K562 (cell line): ENCODE data around the gene CCL27. TPM values are rescaled to one million over a fixed set of nuclear protein-coding genes. Genes with fewer than 3 reads are reported as not detected.

Experiments used
- ARID4B ChIP-seq: sonication (generic); formaldehyde crosslinking; IDR thresholded peaks from 2 replicates; pipeline ENCODE4 v1.8.0; 2022; ENCODE audit warnings: mild to moderate bottlenecking, missing genetic modification reagents
- FOSL1 ChIP-seq: fragments of 200-800 bp; sonication (Bioruptor generic); conservative IDR thresholded peaks from 2 replicates; pipeline ENCODE4 v1.6.1; 2016; ENCODE audit warnings: missing genetic modification characterization, missing compliant biosample characterization
- HNRNPH1 ChIP-seq: fragments of 200-400 bp; formaldehyde crosslinking; optimal IDR thresholded peaks from 2 replicates; pipeline ENCODE3; 2017; ENCODE audit warnings: low read depth, mild to moderate bottlenecking, low read length, moderate library complexity
- JUN ChIP-seq, 2 experiments: sonication (generic) in 1 of 2; formaldehyde crosslinking in 1 of 2; IDR thresholded peaks; 2 replicates each; pipeline versions ENCODE4 v1.6.1 to v1.8.0; 2012 to 2022; ENCODE audit warnings: borderline replicate concordance in 2 of 2, mild to moderate bottlenecking in 2 of 2, improper control_type of control experiment in 1 of 2, low read depth in 1 of 2, low read length in 1 of 2, missing genetic modification reagents in 1 of 2
- KLF13 ChIP-seq: fragments of 450-650 bp; IDR thresholded peaks from 2 replicates; pipeline ENCODE4 v1.6.1; 2016; ENCODE audit warnings: missing genetic modification characterization, low read depth, mild to moderate bottlenecking, missing compliant biosample characterization, moderate library complexity, borderline replicate concordance
- NCOA1 ChIP-seq: fragments of 450-650 bp; IDR thresholded peaks from 2 replicates; pipeline ENCODE4 v1.6.1; 2016; ENCODE audit warnings: low read depth
- NFIX ChIP-seq: fragments of 250-450 bp; sonication (Bioruptor Pico); IDR thresholded peaks from 2 replicates; pipeline ENCODE4 v1.4.0; 2020; ENCODE audit warnings: low read depth, mild to moderate bottlenecking, moderate library complexity
- SREBF1 ChIP-seq: fragments of 150-350 bp; IDR thresholded peaks from 2 replicates; pipeline ENCODE4 v1.6.1; 2014; ENCODE audit warnings: antibody characterized with exemption, low read depth, low read length, borderline replicate concordance
- TFAP4 ChIP-seq: sonication (generic); formaldehyde crosslinking; IDR thresholded peaks from 2 replicates; pipeline ENCODE4 v1.8.0; 2022; ENCODE audit warnings: missing genetic modification reagents, mild to moderate bottlenecking, moderate library complexity, borderline replicate concordance
- ZNF696 ChIP-seq: fragments of 250-450 bp; sonication (Bioruptor Pico); conservative IDR thresholded peaks from 2 replicates; pipeline ENCODE4 v1.4.0; 2020; ENCODE audit warnings: mild to moderate bottlenecking, moderate library complexity
- ZNF707 ChIP-seq: fragments of 250-450 bp; sonication (Bioruptor Pico); conservative IDR thresholded peaks from 2 replicates; pipeline ENCODE4 v1.8.0; 2022; ENCODE audit warnings: inconsistent platforms, mild to moderate bottlenecking, moderate library complexity
- ZSCAN32 ChIP-seq: fragments of 450-650 bp; formaldehyde crosslinking; IDR thresholded peaks from 2 replicates; pipeline ENCODE4 v1.4.0; 2020; ENCODE audit warnings: mild to moderate bottlenecking, moderate library complexity
- polyA plus RNA-seq, 8 experiments: library from polyadenylated mRNA; depleted of rRNA in 4 of 8; stranded (reverse) in 5 of 8; unstranded in 3 of 8; fragments of >200 nt; fragmentation: Nextera tagmentation in 2 of 8; fragmentation: Illumina TruSeq in 1 of 8; extraction: Ambion mirVana in 2 of 8; extraction: Trizol in 1 of 8; gene quantifications; 2 replicates each; pipeline versions ENCODE4 v1.2.1 to v1.2.3, GENCODE V29; 2011 to 2014; ENCODE audit warnings: inconsistent platforms in 1 of 8, missing spikeins in 1 of 8
- total RNA-seq, 7 experiments: library from RNA; depleted of rRNA in 6 of 7; stranded (reverse); fragments of >200 nt in 6 of 7; fragmentation: Illumina TruSeq in 2 of 7; extraction: Trizol in 2 of 7; gene quantifications; 2 replicates each; pipeline versions ENCODE4 v1.2.1 to v1.2.3, GENCODE V29; 2011 to 2021; ENCODE audit warnings: low replicate concordance in 1 of 7
- TF ChIP-seq, protein P1 (sequence below): sonication (generic); formaldehyde crosslinking; IDR thresholded peaks from 2 replicates; pipeline ENCODE4 v1.8.1; 2023; ENCODE audit warnings: mild to moderate bottlenecking, missing genetic modification reagents
- TF ChIP-seq, protein P2 (sequence below), 2 experiments: fragments of 150-350 bp in 1 of 2; IDR thresholded peaks; 2 replicates each; pipeline ENCODE4 v1.6.1; 2012 to 2016; ENCODE audit warnings: low read depth in 2 of 2, low read length in 2 of 2, mild to moderate bottlenecking in 1 of 2, moderate library complexity in 1 of 2

CCL27 gene
- total and polyA plus RNA-seq, 9 of the 15 experiments (the other 6 are each of a cell fraction or from before 2014, with no cell fraction given), result 0.10 to 0.53 (median 0.27) TPM; not detected in 5

GRCh38 chr9:34651876-34652601 is 10.4 kb downstream of the CCL27 start, which contains the start of gene IL11RA (continued):
- TF ChIP-seq, protein P1, sequence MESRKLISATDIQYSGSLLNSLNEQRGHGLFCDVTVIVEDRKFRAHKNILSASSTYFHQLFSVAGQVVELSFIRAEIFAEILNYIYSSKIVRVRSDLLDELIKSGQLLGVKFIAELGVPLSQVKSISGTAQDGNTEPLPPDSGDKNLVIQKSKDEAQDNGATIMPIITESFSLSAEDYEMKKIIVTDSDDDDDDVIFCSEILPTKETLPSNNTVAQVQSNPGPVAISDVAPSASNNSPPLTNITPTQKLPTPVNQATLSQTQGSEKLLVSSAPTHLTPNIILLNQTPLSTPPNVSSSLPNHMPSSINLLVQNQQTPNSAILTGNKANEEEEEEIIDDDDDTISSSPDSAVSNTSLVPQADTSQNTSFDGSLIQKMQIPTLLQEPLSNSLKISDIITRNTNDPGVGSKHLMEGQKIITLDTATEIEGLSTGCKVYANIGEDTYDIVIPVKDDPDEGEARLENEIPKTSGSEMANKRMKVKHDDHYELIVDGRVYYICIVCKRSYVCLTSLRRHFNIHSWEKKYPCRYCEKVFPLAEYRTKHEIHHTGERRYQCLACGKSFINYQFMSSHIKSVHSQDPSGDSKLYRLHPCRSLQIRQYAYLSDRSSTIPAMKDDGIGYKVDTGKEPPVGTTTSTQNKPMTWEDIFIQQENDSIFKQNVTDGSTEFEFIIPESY (CRISPR knock-in tag), result no peak
- TF ChIP-seq, protein P2, sequence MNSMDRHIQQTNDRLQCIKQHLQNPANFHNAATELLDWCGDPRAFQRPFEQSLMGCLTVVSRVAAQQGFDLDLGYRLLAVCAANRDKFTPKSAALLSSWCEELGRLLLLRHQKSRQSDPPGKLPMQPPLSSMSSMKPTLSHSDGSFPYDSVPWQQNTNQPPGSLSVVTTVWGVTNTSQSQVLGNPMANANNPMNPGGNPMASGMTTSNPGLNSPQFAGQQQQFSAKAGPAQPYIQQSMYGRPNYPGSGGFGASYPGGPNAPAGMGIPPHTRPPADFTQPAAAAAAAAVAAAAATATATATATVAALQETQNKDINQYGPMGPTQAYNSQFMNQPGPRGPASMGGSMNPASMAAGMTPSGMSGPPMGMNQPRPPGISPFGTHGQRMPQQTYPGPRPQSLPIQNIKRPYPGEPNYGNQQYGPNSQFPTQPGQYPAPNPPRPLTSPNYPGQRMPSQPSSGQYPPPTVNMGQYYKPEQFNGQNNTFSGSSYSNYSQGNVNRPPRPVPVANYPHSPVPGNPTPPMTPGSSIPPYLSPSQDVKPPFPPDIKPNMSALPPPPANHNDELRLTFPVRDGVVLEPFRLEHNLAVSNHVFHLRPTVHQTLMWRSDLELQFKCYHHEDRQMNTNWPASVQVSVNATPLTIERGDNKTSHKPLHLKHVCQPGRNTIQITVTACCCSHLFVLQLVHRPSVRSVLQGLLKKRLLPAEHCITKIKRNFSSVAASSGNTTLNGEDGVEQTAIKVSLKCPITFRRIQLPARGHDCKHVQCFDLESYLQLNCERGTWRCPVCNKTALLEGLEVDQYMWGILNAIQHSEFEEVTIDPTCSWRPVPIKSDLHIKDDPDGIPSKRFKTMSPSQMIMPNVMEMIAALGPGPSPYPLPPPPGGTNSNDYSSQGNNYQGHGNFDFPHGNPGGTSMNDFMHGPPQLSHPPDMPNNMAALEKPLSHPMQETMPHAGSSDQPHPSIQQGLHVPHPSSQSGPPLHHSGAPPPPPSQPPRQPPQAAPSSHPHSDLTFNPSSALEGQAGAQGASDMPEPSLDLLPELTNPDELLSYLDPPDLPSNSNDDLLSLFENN (IDR thresholded peaks at IDR 0.05; ENCODE audit: low read depth in 2 of 2, low read length in 2 of 2), result no peak
- TF ChIP-seq JUN (IDR thresholded peaks at IDR 0.05; ENCODE audit: borderline replicate concordance, low read depth, low read length) (no peak), JUN (CRISPR knock-in tag; IDR thresholded peaks at IDR 0.05; ENCODE audit: borderline replicate concordance) (no peak), NCOA1 (no peak), FOSL1 (tag) (peak; percentile 62; the same call in 1 of the 2 replicates), HNRNPH1 (no peak), TFAP4 (CRISPR knock-in tag) (peak; percentile 58; the same call in 1 of the 2 replicates), KLF13 (tag) (peak; percentile 66; the same call in 1 of the 2 replicates), ZNF696 (CRISPR knock-in tag) (no peak), ZNF707 (no peak), NFIX (CRISPR knock-in tag) (no peak), ARID4B (CRISPR knock-in tag) (peak; percentile 70), SREBF1 (no peak), ZSCAN32 (CRISPR knock-in tag) (no peak)
